Kidney epithelial cell (primary cell): ENCODE measurements around the gene FKBP10. TPM values are rescaled to one million over a fixed set of nuclear protein-coding genes. Genes with fewer than 3 reads are reported as not detected.
"Not testable (repeated sequence)": the region's sequence is repeated elsewhere in the genome, so short reads cannot be mapped to it uniquely, and the experiment has no call there.

Experiments used
- DNase-seq: peaks from one replicate; pipeline ENCODE4 v3.0.0-alpha.2; 2010; ENCODE audit warnings: low read depth
- H3K27me3 ChIP-seq: 2 replicates; pipeline ENCODE4 v1.6.0; 2011; ENCODE audit warnings: low read length; ENCODE audit not compliant: control insufficient read depth, insufficient read depth
- H3K36me3 ChIP-seq: 2 replicates; pipeline ENCODE4 v1.5.1; 2011; ENCODE audit warnings: low read length; ENCODE audit not compliant: control insufficient read depth, insufficient read depth
- H3K4me3 ChIP-seq: 2 replicates; pipeline ENCODE4 v1.5.1; 2011; ENCODE audit warnings: low read depth, mild to moderate bottlenecking, control low read depth, low read length
- total RNA-seq: library from RNA; depleted of rRNA; stranded (reverse); fragments of >200 nt; gene quantifications from 2 replicates; pipeline ENCODE4 v1.2.3, GENCODE V29; 2015
- TF ChIP-seq, protein P1 (sequence below): IDR thresholded peaks from 2 replicates; pipeline ENCODE4 v1.5.1; 2011; ENCODE audit warnings: mild to moderate bottlenecking, moderate library complexity, low read length, control low read depth, inconsistent platforms; ENCODE audit not compliant: insufficient read depth, poor library complexity, severe bottlenecking

FKBP10 gene
- total RNA-seq, 1 donor from 2014 or later = 157 TPM

DNA sequence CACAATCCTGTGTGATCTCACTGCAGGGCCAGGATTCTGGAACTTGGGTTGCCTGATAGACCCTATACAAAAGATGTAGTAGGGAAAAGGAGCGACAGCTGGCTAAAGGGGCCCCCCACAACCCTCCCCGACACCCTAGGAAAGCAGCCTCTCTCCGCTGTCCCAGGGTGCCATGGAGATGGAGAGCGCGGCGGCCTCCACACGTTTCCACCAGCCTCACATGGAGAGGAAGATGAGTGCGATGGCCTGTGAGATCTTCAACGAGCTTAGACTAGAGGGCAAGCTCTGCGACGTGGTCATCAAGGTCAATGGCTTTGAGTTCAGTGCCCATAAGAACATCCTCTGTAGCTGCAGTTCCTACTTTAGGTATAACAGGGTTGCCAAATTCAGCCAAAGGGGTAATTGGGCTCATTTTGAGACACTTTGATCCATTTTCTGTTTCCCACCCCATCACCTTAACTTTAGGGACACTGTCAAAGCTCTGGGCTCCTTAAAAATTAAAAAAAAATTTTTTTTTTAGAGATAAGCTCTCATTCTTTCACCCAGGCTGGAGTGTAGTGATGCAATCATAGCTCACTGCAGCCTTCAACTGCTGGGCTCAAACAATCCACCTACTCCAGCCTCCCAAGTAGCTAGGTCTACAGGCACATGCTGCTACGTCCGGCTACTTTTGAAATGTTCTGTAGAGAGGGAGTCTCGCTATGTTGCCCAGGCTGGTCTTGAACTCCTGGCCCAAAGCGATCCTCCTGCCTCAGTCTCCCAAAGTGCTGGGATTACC, 25.1 kb downstream of the FKBP10 start, which contains the start of gene KLHL10:
Gene KLHL10 (plus strand): TSS at position 65 of the 778 bp plus-strand sequence. CDS start 108 bp downstream, at position 173.
- H3K36me3 ChIP-seq = no peaks in the 10 kb centered on the region
- H3K27me3 ChIP-seq = no peaks in the 10 kb centered on the region
- no peak for DNase-seq
- no peak within 1 kb of the TSS for H3K4me3 ChIP-seq
- TF ChIP-seq, protein P1, sequence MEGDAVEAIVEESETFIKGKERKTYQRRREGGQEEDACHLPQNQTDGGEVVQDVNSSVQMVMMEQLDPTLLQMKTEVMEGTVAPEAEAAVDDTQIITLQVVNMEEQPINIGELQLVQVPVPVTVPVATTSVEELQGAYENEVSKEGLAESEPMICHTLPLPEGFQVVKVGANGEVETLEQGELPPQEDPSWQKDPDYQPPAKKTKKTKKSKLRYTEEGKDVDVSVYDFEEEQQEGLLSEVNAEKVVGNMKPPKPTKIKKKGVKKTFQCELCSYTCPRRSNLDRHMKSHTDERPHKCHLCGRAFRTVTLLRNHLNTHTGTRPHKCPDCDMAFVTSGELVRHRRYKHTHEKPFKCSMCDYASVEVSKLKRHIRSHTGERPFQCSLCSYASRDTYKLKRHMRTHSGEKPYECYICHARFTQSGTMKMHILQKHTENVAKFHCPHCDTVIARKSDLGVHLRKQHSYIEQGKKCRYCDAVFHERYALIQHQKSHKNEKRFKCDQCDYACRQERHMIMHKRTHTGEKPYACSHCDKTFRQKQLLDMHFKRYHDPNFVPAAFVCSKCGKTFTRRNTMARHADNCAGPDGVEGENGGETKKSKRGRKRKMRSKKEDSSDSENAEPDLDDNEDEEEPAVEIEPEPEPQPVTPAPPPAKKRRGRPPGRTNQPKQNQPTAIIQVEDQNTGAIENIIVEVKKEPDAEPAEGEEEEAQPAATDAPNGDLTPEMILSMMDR = no peak

DNA sequence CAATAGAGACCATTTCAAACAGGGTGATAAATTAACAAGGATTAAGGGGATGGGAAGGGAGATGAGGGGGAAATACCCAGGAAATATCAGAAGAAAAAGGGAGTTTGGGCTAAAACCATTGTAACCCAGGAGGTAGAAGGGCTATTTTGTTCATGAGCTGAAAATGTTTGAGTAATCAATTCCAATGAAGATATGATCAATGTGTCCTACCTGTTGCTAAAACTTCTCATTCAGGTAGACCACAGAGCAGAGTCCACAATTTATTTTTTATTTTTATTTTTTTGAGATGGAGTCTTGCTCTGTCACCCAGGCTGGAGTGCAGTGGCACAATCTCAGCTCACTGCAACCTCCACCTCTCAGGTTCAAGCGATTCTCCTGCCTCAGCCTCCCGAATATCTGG, 26.6 kb downstream of the FKBP10 start:
- H3K27me3 ChIP-seq, H3K36me3 ChIP-seq, H3K4me3 ChIP-seq, DNase-seq: not testable (repeated sequence)

DNA sequence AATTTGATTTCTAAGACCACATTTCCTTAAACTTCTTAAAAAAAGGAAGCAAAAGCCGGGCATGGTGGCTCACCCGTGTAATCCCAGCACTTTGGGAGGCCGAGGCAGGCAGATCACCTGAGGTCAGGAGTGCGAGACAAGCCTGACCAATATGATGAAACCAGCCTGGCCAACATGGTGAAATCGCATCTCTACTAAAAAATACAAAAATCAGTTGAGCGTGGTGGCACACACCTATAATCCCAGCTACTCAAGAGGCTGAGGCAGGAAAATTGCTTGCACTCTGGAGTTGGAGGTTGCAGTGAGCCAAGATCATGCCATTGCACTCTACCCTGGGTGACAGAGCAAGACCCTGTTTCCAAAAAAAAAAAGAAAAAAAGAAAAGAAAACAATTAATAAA, 28.0 kb downstream of the FKBP10 start:
- H3K4me3 ChIP-seq, DNase-seq, H3K36me3 ChIP-seq, H3K27me3 ChIP-seq: not testable (repeated sequence)

DNA sequence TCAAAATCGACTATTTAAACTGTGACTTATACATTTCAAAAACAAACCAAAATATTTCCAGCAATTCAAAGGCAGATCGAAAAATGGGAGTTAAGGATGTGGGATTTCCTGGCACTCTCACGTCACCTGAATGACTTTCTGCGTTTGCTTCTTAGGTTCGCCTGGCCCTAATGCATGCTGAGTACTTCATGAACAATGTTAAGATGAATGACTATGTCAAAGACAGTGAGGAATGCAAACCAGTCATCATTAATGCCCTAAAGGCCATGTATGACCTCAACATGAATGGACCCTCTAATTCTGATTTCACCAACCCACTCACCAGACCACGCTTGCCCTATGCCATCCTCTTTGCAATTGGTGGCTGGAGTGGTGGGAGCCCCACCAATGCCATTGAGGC, 32.2 kb downstream of the FKBP10 start:
- Histone ChIP-seq H3K27me3 (no peaks in the 10 kb centered on the region), H3K36me3 (no peaks in the 10 kb centered on the region), H3K4me3 (no peak overlapping the region)
- TF ChIP-seq, protein P1 = no peak
- DNase-seq = no peak

DNA sequence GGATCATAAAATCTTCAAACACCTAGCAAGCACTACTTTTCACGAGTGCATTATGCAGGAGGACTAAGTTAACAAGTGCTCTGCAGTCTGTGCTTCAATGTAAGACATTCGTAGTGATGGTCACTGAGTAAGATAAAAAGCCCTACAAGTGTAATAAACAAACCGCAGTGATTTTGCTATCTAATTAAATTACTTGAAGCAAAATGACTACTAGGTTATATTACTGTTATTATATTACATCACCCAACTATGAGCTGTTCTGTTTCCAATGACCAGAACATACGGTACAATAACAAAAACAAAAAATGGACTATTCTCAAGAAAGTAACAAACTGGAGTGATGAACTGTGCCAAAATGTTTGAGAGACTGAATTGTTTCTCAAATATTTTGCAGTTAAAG, 36.0 kb downstream of the FKBP10 start:
- TF ChIP-seq, protein P1 = no peak
- no peak overlapping the region for H3K4me3 ChIP-seq
- DNase-seq = no peak
- no peaks in the 10 kb centered on the region for H3K27me3 ChIP-seq
- no peaks in the 10 kb centered on the region for H3K36me3 ChIP-seq

DNA sequence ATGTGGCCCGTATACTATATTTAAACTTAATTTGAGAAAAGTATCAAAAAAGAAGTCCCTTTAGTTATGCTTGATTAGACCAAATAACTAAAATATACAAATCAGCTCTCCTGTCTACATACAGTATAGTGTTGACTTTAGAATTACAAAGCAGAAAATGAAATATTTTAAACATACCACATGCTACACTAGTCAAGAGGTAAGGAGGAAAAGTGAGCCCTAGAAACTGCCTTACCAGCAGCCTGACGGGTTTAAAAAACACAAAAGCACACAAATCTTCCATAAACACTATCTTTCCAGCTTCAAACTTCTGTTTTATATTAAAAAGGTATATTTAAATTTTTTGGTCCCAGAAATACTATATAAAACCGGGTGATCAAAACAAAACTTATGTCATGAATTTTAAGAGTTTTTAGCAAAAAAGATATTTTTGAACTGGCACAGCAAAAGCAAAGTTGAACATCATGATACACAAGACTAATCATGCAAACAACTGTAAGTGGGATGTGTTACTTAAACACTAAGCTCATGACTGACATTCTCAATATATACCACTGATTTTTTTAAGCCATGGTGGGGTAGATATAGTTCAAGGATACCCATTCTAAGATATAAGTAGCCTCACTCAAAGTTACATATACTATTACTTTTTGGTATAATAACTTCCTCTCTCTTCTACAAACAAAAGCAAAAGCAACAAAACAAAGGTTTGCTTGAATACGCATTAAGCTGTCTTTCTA, 36.6 kb downstream of the FKBP10 start:
- Histone ChIP-seq H3K36me3 (no peaks in the 10 kb centered on the region), H3K4me3 (no peak overlapping the region), H3K27me3 (no peaks in the 10 kb centered on the region)
- TF ChIP-seq, protein P1 = no peak
- DNase-seq = no peak

DNA sequence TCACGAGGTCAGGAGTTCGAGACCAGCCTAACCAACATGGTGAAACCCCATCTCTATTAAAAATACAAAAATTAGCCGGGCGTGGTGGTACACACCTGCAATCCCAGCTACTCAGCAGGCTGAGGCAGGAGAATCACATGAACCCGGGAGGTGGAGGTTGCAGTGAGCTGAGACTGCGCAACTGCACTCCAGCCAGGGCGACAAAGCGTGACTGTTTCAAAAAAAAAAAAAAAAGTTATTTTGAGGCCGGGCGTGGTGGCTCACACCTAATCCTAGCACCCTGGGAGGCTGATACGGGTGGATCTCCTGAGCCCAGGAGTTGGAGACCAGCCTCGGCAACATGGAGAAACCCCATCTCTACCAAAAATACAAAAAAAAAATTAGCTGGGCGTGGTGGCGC, 38.6 kb downstream of the FKBP10 start:
- H3K4me3 ChIP-seq, DNase-seq, H3K27me3 ChIP-seq, H3K36me3 ChIP-seq: not testable (repeated sequence)
